Rectal smooth muscle tissue (tissue), 1 donor: ENCODE data around the gene TUBGCP6.

Source experiments
- H3K27ac ChIP-seq: one replicate; pipeline ENCODE4 v1.7.0; 2013; ENCODE audit warnings: low read depth, low read length, inconsistent platforms
- H3K27me3 ChIP-seq: one replicate; pipeline ENCODE4 v1.7.0; 2013; ENCODE audit warnings: low read length; ENCODE audit not compliant: control insufficient read depth, insufficient read depth
- H3K36me3 ChIP-seq: one replicate; pipeline ENCODE4 v1.7.0; 2013; ENCODE audit warnings: low read length; ENCODE audit not compliant: control insufficient read depth, insufficient read depth
- H3K4me1 ChIP-seq: one replicate; pipeline ENCODE4 v1.7.0; 2013; ENCODE audit warnings: low read length; ENCODE audit not compliant: control insufficient read depth, insufficient read depth
- H3K4me3 ChIP-seq: one replicate; pipeline ENCODE4 v1.7.0; 2013; ENCODE audit warnings: low read length
- H3K9ac ChIP-seq: one replicate; pipeline ENCODE4 v1.7.0; 2013; ENCODE audit warnings: low read length

Gene TUBGCP6

DNA sequence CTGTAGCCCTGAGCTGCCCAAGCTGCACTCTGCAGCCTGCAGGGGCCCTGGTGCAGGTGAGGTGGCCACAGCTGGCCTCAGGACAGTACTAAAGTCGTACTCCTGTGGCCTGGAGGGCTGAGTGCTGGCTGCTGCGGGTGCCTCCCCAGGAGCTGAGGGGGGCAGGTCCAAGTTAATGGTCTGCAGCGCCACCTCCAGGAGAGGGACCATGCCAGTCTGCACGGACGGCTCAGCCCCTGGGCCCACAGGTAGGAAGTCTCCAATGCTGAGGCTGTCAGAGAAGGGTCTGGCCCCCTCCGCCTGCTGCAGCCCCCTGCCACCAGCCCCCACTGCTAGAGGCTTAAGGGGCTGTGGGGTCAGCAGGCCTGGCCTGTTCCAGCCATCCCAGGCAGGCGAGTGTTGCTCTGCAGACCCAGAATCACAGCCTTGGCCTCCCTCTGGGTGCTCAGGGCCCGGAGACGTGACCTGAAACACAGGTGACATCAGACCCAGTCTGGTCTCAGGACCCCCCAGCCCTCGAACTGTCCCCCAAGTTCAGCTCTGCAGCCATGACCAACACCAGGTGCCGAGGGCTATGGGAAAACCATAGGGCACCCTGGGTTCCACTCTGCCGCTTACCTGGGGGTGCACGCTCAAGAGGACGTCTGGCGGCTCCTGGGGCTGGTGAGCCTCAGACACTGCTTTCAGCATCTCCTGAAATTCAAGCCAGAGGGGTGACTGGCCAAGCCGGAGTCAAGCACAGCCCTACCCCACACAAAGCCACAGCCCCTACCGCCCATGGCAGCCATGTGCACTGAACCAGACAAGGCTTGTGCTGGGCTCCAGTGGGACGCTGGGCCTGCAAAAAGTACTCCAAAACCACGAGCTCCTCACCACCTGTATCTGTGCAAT is 23.2 kb downstream of the TUBGCP6 start:
- peaks cover 44% of the 10 kb centered on the region for H3K36me3 ChIP-seq
- H3K4me3 ChIP-seq = no peak overlapping the region

DNA sequence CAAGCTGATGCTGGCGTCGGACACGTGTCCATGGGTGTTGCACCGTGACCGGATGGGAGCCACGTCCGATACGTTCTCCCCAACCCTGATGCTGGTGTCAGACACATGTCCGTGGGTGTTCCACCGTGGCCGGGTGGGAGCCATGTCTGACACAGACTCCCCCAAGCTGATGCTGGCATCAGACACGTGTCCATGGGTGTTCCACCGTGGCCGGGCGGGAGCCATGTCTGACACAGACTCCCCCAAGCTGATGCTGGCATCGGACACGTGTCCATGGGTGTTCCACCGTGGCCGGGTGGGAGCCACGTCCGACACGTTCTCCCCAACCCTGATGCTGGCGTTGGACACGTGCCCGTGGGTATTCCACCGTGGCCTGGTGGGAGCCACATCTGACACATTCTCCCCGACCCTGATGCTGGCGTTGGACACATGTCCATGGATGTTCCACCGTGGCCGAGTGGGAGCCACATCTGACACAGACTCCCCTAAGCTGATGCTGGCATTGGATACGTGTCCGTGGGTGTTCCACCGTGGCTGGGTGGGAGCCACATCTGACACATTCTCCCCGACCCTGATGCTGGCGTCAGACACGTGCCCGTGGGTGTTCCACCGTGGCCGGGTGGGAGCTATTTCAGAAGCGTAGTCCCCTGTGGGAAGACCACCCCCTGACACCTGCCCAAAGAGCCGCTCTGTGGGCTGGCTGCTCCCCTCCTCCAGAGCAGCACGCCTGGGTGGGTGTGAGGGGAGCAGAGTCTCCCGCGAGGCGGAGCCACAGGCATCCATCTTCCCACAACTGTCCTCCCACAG is 24.0 kb downstream of the TUBGCP6 start:
- H3K36me3 ChIP-seq = peaks cover 45% of the 10 kb centered on the region
- H3K9ac ChIP-seq = no peak overlapping the region

More for the DNA sequence above, 23.2 kb downstream of the TUBGCP6 start:
- H3K27ac ChIP-seq = no peak overlapping the region
- no peak overlapping the region for H3K9ac ChIP-seq
- no peaks in the 10 kb centered on the region for H3K27me3 ChIP-seq
- peaks cover 5% of the 10 kb centered on the region for H3K4me1 ChIP-seq

GRCh38 chr22:50219800-50220602 is 24.8 kb downstream of the TUBGCP6 start:
- Histone ChIP-seq H3K9ac (no peak overlapping the region), H3K36me3 (peaks cover 51% of the 10 kb centered on the region), H3K4me3 (no peak overlapping the region), H3K27me3 (no peaks in the 10 kb centered on the region), H3K4me1 (peaks cover 5% of the 10 kb centered on the region), H3K27ac (no peak overlapping the region)

More for the DNA sequence above, 24.0 kb downstream of the TUBGCP6 start:
- Histone ChIP-seq H3K4me3 (no peak overlapping the region), H3K27ac (no peak overlapping the region), H3K27me3 (no peaks in the 10 kb centered on the region), H3K4me1 (peaks cover 5% of the 10 kb centered on the region)

- peaks cover 53% of the 10 kb centered on the region for H3K36me3 ChIP-seq
- no peak overlapping the region for H3K9ac ChIP-seq
- H3K27ac ChIP-seq = no peak overlapping the region
- H3K4me3 ChIP-seq = no peak overlapping the region
- H3K27me3 ChIP-seq = no peaks in the 10 kb centered on the region
- H3K4me1 ChIP-seq = peaks cover 5% of the 10 kb centered on the region
Measured at GRCh38 chr22:50218996-50219727, 25.7 kb downstream of the TUBGCP6 start.

DNA sequence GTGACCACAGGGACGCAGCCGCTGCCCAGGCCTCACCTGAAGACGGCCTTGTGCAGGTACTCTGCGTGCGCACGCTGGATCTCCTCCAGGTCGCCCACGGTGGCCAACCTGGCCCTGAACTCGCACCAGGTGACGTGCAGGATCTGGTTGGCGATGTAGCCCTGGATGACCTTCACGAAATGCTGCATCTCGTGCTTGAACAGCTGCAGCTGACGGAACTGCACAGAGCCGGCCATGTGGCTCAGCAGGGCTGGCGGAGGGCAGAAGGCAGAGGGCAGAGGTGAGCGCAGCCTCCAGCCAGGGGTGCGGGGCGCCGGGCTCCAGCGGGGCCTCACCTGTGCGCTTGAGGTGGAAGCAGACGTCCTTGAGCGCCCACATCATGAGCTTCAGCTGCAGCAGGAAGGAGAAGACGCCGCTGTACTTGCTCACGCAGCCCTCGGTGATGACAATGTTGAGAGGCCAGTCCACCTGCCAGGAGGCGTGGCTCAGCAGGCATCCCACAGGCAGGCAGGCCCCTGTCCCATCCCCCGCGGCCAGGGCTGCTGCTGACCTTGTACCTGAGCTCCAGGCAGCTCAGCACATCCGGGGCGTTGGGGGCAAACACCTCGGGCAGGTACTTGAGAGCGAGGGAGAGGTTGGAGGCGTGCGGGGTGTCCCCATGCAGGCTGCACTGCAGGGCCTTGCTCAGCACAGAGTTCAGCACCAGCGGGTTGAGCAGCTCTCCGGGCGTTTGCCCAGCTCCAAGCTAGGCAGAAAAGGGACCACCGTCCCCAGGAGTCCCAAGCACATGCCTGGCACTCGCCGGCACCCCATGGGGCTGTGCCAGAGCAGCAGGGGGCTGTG is 26.4 kb downstream of the TUBGCP6 start:
- Histone ChIP-seq H3K36me3 (peaks cover 50% of the 10 kb centered on the region), H3K4me3 (no peak overlapping the region), H3K27ac (no peak overlapping the region), H3K9ac (no peak overlapping the region), H3K27me3 (no peaks in the 10 kb centered on the region), H3K4me1 (peaks cover 5% of the 10 kb centered on the region)

DNA sequence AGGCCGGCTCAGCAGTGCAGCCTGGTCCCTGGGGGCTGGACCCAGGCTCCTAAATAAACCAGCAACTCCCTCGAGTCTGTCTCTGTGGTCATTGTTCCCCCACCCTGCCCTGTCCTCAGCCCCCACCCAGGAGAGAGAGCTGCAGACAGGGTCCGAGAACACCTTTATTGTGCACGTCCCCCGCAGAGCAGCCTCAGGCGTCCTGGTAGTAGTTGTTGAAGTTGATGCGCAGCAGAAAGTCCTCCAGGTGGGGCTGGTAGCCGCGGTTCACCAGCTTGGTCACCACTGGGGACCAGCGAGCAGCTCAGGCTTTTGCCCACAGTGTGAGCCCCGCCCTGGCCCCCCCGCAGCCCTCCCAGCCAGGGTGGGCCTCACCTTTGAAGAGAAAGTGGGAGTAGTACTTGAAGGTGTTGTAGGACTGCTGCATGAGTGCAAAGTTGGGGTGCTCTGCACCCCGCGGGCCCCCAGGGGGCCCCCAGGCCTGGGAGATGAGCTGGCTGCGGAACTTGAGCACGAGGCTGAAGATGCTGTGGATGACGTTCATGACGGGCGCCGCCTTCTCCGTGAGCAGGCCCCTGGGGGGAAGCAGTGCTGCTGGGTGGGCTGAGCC is 27.2 kb downstream of the TUBGCP6 start:
- Histone ChIP-seq H3K27me3 (no peaks in the 10 kb centered on the region), H3K4me3 (no peak overlapping the region), H3K36me3 (peaks cover 50% of the 10 kb centered on the region), H3K9ac (no peak overlapping the region), H3K4me1 (peaks cover 5% of the 10 kb centered on the region), H3K27ac (no peak overlapping the region)

DNA sequence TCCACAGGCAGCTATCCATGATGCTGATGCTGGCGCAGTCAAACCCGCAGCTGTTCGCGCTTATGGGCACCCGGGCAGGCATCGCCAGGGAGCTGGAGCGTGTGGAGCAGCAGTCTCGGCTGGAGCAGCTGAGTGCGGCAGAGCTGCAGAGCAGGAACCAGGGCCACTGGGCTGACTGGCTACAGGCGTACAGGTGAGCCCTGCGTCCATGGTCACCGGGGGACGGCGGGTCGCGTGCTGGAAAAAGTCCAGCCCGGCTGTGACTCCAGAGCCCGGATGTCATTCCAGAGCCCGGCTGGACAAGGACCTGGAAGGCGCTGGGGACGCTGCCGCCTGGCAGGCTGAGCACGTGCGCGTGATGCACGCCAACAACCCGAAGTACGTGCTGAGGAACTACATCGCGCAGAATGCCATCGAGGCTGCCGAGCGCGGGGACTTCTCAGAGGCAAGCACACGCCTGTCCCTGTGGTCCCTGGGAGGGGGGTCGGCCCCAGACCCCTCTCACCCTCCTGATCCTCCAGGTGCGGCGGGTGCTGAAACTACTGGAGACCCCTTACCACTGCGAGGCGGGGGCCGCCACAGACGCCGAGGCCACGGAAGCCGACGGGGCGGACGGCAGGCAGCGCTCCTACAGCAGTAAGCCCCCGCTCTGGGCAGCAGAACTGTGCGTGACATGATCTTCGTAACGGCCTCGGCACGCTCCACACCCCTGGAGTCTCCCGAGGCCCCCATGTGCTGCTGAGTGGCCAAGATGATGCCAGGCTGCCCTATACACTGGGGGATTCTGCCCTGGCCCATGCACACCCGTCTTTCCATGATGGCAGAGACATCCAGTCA is 27.9 kb downstream of the TUBGCP6 start:
- no peak overlapping the region for H3K9ac ChIP-seq
- H3K4me1 ChIP-seq = peaks cover 5% of the 10 kb centered on the region
- no peaks in the 10 kb centered on the region for H3K27me3 ChIP-seq
- peaks cover 44% of the 10 kb centered on the region for H3K36me3 ChIP-seq
- H3K27ac ChIP-seq = no peak overlapping the region
- no peak overlapping the region for H3K4me3 ChIP-seq

GRCh38 chr22:50216055-50216683 is 28.7 kb downstream of the TUBGCP6 start:
- Histone ChIP-seq H3K36me3 (peaks cover 41% of the 10 kb centered on the region), H3K27ac (no peak overlapping the region)

GRCh38 chr22:50215297-50216054 is 29.3 kb downstream of the TUBGCP6 start:
- Histone ChIP-seq H3K4me1 (peaks cover 5% of the 10 kb centered on the region), H3K36me3 (peaks cover 37% of the 10 kb centered on the region), H3K27me3 (no peaks in the 10 kb centered on the region), H3K4me3 (no peak overlapping the region), H3K9ac (no peak overlapping the region), H3K27ac (no peak overlapping the region)

More at GRCh38 chr22:50216055-50216683, 28.7 kb downstream of the TUBGCP6 start:
- Histone ChIP-seq H3K9ac (no peak overlapping the region), H3K4me3 (no peak overlapping the region), H3K27me3 (no peaks in the 10 kb centered on the region), H3K4me1 (peaks cover 5% of the 10 kb centered on the region)
